HG02678 (cell line): ENCODE results near the gene CCDC8.
"Not testable (repeated sequence)": the region's sequence is repeated elsewhere in the genome, so short reads cannot be mapped to it uniquely, and the experiment has no call there.

Experiments used
- ATAC-seq: cut with Tn5 transposase; IDR thresholded peaks from one replicate; pipeline ENCODE4 v1.9.1; 2021; ENCODE audit warnings: mild to moderate bottlenecking, moderate library complexity; ENCODE audit not compliant: unreplicated experiment

CCDC8 gene

GRCh38 chr19:46428239-46429135 lies 15.1 kb upstream of the CCDC8 start, which contains the start of gene PNMA8C:
Gene PNMA8C (minus strand): TSS chr19:46428936. CDS start chr19:46428359, 577 bp downstream.
- ATAC-seq, result no peak

- ATAC-seq, result no peak
Observed at GRCh38 chr19:46427518-46428045, 14.2 kb upstream of the CCDC8 start.

DNA sequence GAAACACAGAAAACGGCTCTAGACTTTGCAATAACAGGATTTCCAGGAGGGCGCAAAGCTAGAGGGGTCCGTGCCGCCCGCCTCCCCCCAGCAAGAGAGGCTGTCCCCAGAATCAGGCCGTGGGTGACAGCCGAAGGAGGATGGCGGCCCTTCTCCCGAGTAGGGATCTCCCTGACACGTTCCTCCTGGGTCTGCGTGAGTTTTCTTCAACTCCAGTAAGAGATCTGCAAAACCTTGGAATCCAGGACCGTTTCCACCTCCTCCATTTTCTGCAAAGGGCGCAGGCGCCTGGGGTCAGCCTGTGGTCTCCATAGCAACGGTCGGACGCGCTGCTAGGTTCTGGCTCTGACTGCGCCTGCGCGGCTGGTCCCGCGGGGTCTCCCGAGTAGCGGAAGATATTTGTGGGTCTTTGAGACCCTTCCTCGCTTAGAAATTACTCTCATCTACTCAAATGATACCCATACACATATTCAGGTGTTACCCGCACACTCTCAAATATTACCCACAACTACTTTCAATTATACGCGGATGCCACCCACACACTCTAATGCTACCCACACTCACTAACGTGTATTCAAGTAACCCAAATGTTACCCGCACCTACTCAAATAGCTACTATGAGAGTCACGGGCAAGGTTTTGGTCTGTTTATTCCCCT lies 13.3 kb upstream of the CCDC8 start:
- ATAC-seq, result no peak

DNA sequence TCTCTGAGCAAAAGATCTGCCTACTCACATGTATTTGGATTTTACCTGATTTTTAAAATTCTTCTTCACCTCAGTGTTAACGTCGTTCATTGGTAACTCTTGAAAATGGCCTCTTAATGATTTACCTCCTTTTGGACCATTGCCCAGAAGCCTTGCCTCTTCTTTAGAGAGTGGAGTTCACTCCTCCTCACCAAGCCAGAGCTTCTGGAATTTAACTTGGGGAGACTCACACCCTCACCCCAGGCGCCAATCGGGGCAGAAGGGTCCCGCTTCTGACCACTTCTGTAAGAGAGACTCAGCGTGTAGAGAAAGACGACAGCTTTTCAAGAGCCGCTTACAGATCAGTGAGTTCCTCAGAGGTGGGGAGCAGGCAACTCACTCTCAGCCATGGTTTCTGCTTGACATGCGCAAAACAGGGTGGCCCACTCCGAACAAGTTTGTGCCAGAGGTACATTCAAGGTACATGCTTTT lies 12.7 kb upstream of the CCDC8 start:
- ATAC-seq, result no peak

- no peak for ATAC-seq
Observed at GRCh38 chr19:46423188-46423587, 9.8 kb upstream of the CCDC8 start.

- no peak for ATAC-seq
Observed at GRCh38 chr19:46422344-46422743, 9.0 kb upstream of the CCDC8 start.

DNA sequence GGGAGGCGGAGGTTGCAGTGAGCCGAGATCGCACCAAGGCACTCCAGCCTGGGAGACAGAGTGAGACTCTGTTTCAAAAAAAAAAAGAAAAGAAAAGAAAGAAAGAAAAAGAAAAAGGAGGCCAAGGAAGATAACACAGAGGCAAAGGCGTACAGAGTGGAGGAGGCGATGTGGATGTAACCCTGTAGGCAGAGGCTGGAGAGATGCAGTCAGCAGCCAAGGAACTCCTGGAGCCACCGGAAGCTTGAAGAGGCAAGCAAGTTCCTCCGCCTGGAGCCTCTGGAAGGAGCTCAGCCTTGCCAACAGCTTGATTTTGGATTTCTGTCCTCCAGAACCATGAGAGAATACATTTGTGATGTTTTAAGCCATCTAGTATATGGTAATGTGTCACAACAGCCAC lies 6.7 kb upstream of the CCDC8 start:
- ATAC-seq, result no peak

DNA sequence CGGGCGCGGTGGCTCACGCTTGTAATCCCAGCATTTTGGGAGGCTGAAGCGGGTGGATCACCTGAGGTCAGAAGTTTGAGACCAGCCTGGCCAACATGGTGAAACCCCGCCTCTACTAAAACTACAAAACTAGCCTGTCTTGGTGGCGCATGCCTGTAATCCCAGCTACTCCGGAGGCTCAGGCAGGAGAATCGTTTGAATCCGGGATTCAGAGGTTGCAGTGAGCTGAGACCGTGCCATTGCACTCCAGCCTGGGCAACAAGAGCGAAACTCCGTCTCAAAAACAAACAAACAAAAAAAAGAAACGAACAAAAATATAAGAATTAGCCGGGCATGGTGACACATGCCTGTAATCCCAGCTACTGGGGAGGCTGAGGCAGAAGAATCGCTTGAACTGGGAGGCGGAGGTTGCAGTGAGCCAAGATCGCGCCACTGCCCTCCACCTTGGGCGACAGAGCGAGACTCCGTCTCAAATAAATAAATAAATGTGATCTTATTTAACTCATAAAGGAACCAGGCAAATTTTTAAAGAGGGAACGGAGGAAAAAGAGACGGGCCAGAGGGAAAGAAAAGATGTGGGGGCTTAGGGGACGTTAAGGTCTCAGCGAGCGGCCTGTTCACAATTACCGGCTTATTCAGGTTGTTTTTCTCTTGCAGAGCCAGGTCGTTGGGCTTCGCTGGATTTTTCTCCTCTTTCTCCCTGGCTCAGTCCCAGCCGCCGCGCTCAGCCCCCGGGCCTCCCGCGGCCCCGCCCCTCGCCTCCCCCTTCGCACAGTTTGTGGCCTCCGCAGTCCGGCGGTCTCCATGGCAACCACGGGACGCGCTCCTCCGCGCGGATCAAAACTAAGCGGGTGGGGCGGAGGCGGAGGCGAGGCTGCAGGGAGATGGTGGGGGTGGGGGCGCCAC lies 2.7 kb upstream of the CCDC8 start:
- ATAC-seq, result not testable (repeated sequence)

DNA sequence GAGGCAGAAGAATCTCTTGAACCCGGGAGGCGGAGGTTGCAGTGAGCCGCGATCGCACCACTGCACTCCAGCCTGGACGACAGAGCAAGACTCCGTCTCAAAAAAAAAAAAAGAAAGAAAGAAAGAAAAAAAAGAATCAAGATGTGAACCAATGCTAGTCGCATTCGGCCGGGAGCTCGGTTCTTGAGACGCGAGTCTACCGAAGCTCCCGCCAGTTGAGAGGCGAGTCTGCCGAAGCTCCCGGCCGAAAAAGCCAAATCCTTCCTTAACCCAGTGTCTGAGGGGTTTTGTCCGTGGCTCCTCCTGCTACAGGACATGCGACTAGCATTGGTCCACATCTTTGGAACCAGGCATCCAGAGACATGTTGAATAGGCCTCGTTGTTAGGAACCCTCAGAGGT lies 1.5 kb upstream of the CCDC8 start:
- ATAC-seq, result not testable (repeated sequence)

GRCh38 chr19:46412650-46413261 lies 608 bp downstream of the CCDC8 start:
- ATAC-seq, result no peak

- ATAC-seq, result no peak
Observed at GRCh38 chr19:46411925-46412649, 1.3 kb downstream of the CCDC8 start.

DNA sequence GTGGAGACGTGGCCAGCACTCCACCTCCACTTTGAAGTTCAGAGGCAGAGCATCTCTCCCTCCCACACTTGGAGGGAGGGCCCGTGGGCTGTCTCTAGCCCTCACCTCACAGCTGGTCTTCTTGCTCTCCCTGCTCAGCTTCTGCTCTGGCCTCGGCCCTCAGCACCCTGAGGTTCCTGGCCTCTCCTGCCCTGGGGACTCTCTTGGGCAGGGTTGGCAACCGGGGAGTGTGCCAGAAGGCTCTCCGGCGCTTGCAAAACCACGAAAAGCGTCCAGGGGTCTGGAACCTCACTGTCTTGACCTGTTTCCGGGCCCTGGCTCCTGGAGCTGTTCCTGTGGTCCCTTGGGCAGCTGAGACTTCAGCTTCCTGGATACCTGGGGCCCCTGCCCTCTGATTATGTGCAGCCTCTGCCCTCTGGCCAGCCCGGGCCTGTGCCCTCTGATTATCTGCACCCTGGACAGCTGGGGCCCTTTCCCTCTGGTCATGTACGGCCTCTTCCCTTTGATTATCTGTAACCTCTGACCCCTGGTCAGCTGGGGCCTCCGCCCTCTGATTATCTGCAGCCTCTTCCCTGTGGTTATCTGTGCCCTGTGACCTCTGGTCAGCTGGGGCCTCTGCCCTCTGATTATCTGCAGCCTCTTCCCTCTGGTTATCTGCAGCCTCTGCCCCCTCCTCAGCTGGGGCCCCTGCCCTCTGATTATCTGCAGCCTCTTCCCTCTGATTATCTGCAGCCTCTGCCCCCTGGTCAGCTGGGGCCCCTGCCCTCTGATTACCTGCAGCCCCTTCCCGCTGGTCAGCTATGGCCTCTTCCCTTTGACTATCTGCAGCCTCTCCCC lies 2.1 kb downstream of the CCDC8 start:
- no peak for ATAC-seq

GRCh38 chr19:46410205-46411087 lies 2.9 kb downstream of the CCDC8 start:
- no peak for ATAC-seq

- ATAC-seq, result no peak
Observed at GRCh38 chr19:46409191-46409590, 4.2 kb downstream of the CCDC8 start.

GRCh38 chr19:46408664-46409039 lies 4.7 kb downstream of the CCDC8 start:
- ATAC-seq, result no peak

DNA sequence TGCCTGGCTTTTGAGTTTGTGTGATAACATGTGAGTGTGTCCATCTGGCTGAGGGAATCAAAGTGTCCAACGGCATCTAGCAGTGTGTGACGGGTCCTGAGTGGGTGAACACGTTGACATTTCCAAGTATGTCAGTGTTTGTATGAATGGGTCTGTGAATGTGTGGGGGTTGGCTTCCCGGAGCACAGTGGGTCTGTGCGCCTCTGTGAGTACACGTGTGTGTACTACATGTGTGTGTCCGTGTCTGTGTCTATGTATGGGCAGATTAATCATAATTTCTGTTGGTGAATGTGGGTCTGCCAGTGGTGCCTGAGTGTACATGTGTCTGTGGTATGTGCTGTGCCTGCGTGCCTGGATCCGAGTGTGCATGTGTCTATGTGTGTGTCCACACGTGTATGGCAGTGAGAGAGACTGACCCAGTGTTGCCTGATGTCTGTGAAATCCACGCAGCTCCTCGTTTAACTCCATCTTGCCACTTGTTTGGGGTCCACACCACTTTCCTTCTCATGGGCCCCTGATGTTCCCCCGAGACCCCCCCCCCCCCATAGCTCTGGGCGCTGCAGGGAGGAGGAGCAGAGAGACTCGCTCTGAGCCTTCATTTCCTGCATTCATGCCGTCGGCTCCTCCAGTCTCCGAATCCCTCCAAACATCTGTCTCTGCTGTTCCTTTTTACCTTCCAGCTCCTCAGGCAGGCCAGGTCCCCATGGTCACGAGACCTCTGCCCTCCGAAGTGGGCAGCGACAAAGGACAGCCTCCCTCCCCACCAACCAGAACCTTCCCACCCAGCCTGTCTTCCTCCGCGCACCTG lies 5.3 kb downstream of the CCDC8 start:
- no peak for ATAC-seq

GRCh38 chr19:46406976-46407375 lies 6.4 kb downstream of the CCDC8 start:
- ATAC-seq, result no peak
